GM12878 (cell line): ENCODE measurements around the gene PTPRH. TPM values are rescaled to one million over a fixed set of nuclear protein-coding genes. Genes with fewer than 3 reads are reported as not detected.

ENCODE experiments used
- ATAC-seq: fragments of 200-7000 bp; cut with Tn5 transposase; 3 replicates; pipeline ENCODE4 v1.9.1; 2020; ENCODE audit warnings: mild to moderate bottlenecking, moderate library complexity
- BruUV-seq: library from RNA; stranded (reverse); fragments of 400-500 nt; replicated peaks from 2 replicates; lab custom pipeline; 2021; lab: Mats Ljungman, UMichigan
- CTCF ChIA-PET: fragments of 300-600 bp; sonication (Branson Sonifier 250); formaldehyde crosslinking; extraction: SDS; loops from one replicate; lab custom pipeline; 2021; ENCODE audit warnings: inconsistent platforms; lab: Yijun Ruan, JAX
- POLR2A ChIA-PET: fragments of 350-600 bp; formaldehyde crosslinking; extraction: SDS; loops from one replicate; lab custom pipeline; 2021; ENCODE audit warnings: inconsistent platforms; lab: Charles Lee
- RAD21 ChIA-PET: fragments of 300-600 bp; sonication (Branson Sonifier 250); formaldehyde crosslinking; loops from one replicate; lab custom pipeline; 2023; ENCODE audit warnings: antibody characterized with exemption; ENCODE audit not compliant: unreplicated experiment; lab: Charles Lee
- SMC1A ChIA-PET: fragments of 300-600 bp; sonication (Branson Sonifier 250); formaldehyde crosslinking; loops from one replicate; lab custom pipeline; 2023; ENCODE audit not compliant: unreplicated experiment, uncharacterized antibody; lab: Charles Lee
- DNase-seq: peaks from one replicate; pipeline ENCODE4 v3.0.0-alpha.2; 2011; ENCODE audit warnings: low read depth, low spot score
- FAIRE-seq: peaks from 3 replicates; lab custom pipeline; 2011; peaks lifted over from hg19 to GRCh38; lab: Jason Lieb, UNC
- H2AFZ ChIP-seq: 2 replicates; pipeline ENCODE4 v1.6.0; 2011; ENCODE audit warnings: low read depth, low read length, control low read depth; ENCODE audit not compliant: control insufficient read depth
- H3K27ac ChIP-seq: 2 replicates; pipeline ENCODE4 v1.5.1; 2011; ENCODE audit warnings: control low read depth; ENCODE audit not compliant: control insufficient read depth, insufficient read depth
- H3K27me3 ChIP-seq, 2 experiments: replicated peaks in 1 of 2; 2 replicates each; pipeline versions ENCODE4 v1.6.0 to v1.6.1; 2011; ENCODE audit warnings: low read length in 1 of 2; ENCODE audit not compliant: control insufficient read depth in 2 of 2, insufficient read depth in 2 of 2
- H3K36me3 ChIP-seq, 2 experiments: 2 replicates each; pipeline ENCODE4 v1.5.1; 2011; ENCODE audit warnings: low read length in 1 of 2; ENCODE audit not compliant: control insufficient read depth in 2 of 2, insufficient read depth in 2 of 2
- H3K4me1 ChIP-seq: 2 replicates; pipeline ENCODE4 v1.6.1; 2011; ENCODE audit warnings: mild to moderate bottlenecking, low read length, moderate library complexity, mixed read lengths; ENCODE audit not compliant: control insufficient read depth, insufficient read depth
- H3K4me2 ChIP-seq: 2 replicates; pipeline ENCODE4 v1.6.0; 2011; ENCODE audit warnings: control low read depth; ENCODE audit not compliant: control insufficient read depth, insufficient read depth
- H3K4me3 ChIP-seq: fragments of 200-600 bp; sonication (generic); 2 replicates; pipeline ENCODE4 v1.5.1; 2016
- H3K79me2 ChIP-seq: 2 replicates; pipeline ENCODE4 v1.6.0; 2011; ENCODE audit warnings: low read length; ENCODE audit not compliant: control insufficient read depth, insufficient read depth
- H3K9ac ChIP-seq: 2 replicates; pipeline ENCODE4 v1.8.0; 2011; ENCODE audit warnings: low read length, control low read depth, mixed read lengths; ENCODE audit not compliant: control insufficient read depth, insufficient read depth
- H3K9me3 ChIP-seq: replicated peaks from 3 replicates; pipeline ENCODE4 v1.5.1; 2011; ENCODE audit warnings: mild to moderate bottlenecking, low read length; ENCODE audit not compliant: control insufficient read depth, insufficient read depth
- H4K20me1 ChIP-seq: 2 replicates; pipeline ENCODE4 v1.6.0; 2011; ENCODE audit not compliant: control insufficient read depth, insufficient read depth
- MXI1 ChIP-seq: fragments of 150-350 bp; IDR thresholded peaks from 2 replicates; pipeline ENCODE4 v1.6.1; 2011; ENCODE audit warnings: low read depth, mild to moderate bottlenecking, inconsistent platforms, low read length, improper control_type of control experiment
- MYB ChIP-seq: fragments of 150-350 bp; IDR thresholded peaks from 2 replicates; pipeline ENCODE4 v1.6.1; 2014; ENCODE audit warnings: mild to moderate bottlenecking, low read depth, low read length, borderline replicate concordance
- POLR2A ChIP-seq: IDR thresholded peaks from 2 replicates; pipeline ENCODE4 v1.6.1; 2011; ENCODE audit warnings: low read depth, mild to moderate bottlenecking, low read length
- RFX5 ChIP-seq: IDR thresholded peaks from 2 replicates; pipeline ENCODE4 v1.6.1; 2011; ENCODE audit warnings: low read depth, low read length, improper control_type of control experiment
- SPI1 ChIP-seq: IDR thresholded peaks from 2 replicates; pipeline ENCODE4 v1.6.1; 2011; ENCODE audit warnings: low read depth, mild to moderate bottlenecking, low read length, moderate library complexity, borderline replicate concordance; ENCODE audit not compliant: insufficient read depth
- SUZ12 ChIP-seq: fragments of 200-600 bp; sonication (generic); IDR thresholded peaks from one replicate; pipeline ENCODE4 v1.6.1; 2018; ENCODE audit warnings: antibody characterized with exemption, mild to moderate bottlenecking; ENCODE audit not compliant: unreplicated experiment
- TAF1 ChIP-seq: IDR thresholded peaks from 2 replicates; pipeline ENCODE4 v1.6.1; 2011; ENCODE audit warnings: mild to moderate bottlenecking, low read depth, low read length, borderline replicate concordance
- WGBS: methylation state at CpG from one replicate; pipeline ENCODE4 v1.1.6; 2016; ENCODE audit warnings: low lambda C conversion rate; ENCODE audit not compliant: insufficient replicate concordance, insufficient coverage; ENCODE audit errors: missing lambda C conversion rate; 5-methylcytosine and 5-hydroxymethylcytosine counted together
- in situ Hi-C: fragments of 300-500 bp; cut with MboI; formaldehyde crosslinking; loops from 9 replicates; pipeline ENCODE4 v1.14.3; 2018; ENCODE audit warnings: mixed read lengths
- intact Hi-C: fragments of 100-400 bp; cut with micrococcal nuclease; formaldehyde crosslinking; loops from one replicate; pipeline ENCODE4 v1.14.2; 2022; ENCODE audit not compliant: unreplicated experiment
- polyA plus RNA-seq, 11 experiments: library from polyadenylated mRNA; depleted of rRNA in 4 of 11; unstranded in 6 of 11; stranded (reverse) in 5 of 11; fragments of >200 nt; fragmentation: Nextera tagmentation in 4 of 11; fragmentation: Illumina TruSeq in 1 of 11; extraction: Ambion mirVana in 4 of 11; extraction: Trizol in 1 of 11; gene quantifications; 1 replicate in 1 of 11; 2 replicates in 10 of 11; pipeline versions ENCODE4 v1.2.1 to v1.2.3, GENCODE V29; 2011 to 2016; ENCODE audit warnings: inconsistent platforms in 2 of 11, missing spikeins in 2 of 11, low read depth in 1 of 11
- total RNA-seq, 4 experiments: library from RNA; depleted of rRNA in 3 of 4; stranded (reverse); fragments of >200 nt in 3 of 4; fragmentation: Illumina TruSeq in 1 of 4; extraction: Trizol in 1 of 4; gene quantifications; 2 replicates each; pipeline versions ENCODE4 v1.2.1 to v1.2.3, GENCODE V29; 2013 to 2021

PTPRH gene
- total and polyA plus RNA-seq, 10 of the 15 experiments (the other 5 are each of a cell fraction or from before 2014, with no cell fraction given): 0.08 TPM; not detected in 9

DNA sequence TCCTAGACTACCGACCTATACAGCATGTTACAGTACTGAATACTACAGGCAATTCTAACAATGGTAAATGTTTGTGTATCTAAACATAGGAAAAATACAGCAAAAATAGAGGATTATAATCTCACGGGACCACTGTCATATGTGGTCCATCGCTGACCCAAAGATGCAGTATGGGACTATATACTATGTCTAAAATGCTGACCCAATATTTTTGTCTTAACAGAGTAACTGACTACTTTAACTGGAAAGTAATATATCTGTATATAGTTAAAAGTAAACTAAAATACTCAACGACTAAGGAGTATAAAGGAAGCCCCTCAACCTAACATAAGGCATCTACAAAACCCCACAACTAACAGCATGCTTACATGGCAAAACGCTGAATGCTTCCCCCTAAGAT, 23.7 kb upstream of the PTPRH start (continued):
- TF ChIP-seq MXI1: no peak

GRCh38 chr19:55232286-55232602, 22.9 kb upstream of the PTPRH start:
- ChIA-PET SMC1A (no interaction called here), POLR2A (no interaction called here), RAD21 (no interaction called here), CTCF (no interaction called here)
- no peak for DNase-seq
- WGBS: 90% methylated on average over 12 of the region's 12 CpGs
- Histone ChIP-seq H3K4me1 (no peaks in the 10 kb centered on the region), H3K4me2 (no peak overlapping the region), H3K27ac (no peak overlapping the region), H4K20me1 (peaks cover 3% of the 10 kb centered on the region; the same call in 1 of the 2 replicates), H3K36me3 (peaks cover 33 to 54% of the 10 kb centered on the region in 2 experiments), H3K79me2 (no peaks in the 10 kb centered on the region), H2AFZ (no peak overlapping the region)
- no peak for ATAC-seq
- TF ChIP-seq RFX5: no peak
- peak; percentile 21; the same call in 1 of the 2 replicates for TF ChIP-seq POLR2A
- TF ChIP-seq TAF1: no peak
- TF ChIP-seq SUZ12: no peak
- no peak for TF ChIP-seq SPI1
- no peak for TF ChIP-seq MYB
- TF ChIP-seq, all 136 proteins: peak for 1
- in situ Hi-C loops: no loop called here
- intact Hi-C loops: no loop called here
- no peak for FAIRE-seq
- H3K4me3 ChIP-seq: no peak overlapping the region
- no TSS peak for BruUV-seq
- H3K9me3 ChIP-seq: no peaks in the 10 kb centered on the region
- H3K27me3 ChIP-seq: no peaks in the 10 kb centered on the region
- H3K9ac ChIP-seq: no peak overlapping the region
